RPMI8226 (cell line): Measurements from ENCODE around the gene PCP2.
A peak's percentile ranks its signal among the peaks of the same experiment; 100 is the strongest.

Source experiments
- DNase-seq: peaks from one replicate; pipeline ENCODE4 v3.0.0-alpha.2; 2015

The PCP2 gene

GRCh38 chr19:7661744-7662538 is 28.4 kb upstream of the PCP2 start:
- DNase-seq = no peak

DNA sequence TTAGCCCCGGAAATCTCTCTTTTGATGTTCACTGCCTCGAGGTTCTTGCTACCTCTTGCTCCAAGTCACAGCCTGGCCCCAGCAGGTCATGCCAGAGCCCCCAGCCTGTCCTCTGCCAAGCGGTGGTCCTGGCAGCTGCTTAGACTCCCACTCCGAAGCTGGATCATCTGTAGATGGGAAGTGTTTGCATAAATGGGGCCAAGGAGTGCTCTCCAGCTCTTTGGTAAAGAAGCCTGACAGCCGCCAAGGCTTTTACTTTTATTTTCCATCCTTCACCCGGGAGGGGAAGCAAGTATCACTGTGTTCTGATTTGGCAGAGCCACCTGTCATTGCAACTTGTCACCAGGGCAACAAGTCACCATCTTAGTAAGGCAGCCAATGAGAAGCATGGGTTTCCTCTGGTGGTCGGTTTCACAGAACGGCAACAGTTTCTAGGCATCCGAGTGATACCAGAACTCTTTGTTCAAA is 24.7 kb upstream of the PCP2 start:
- peak; percentile 66 for DNase-seq

GRCh38 chr19:7657131-7657751 is 23.7 kb upstream of the PCP2 start:
- DNase-seq = peak; percentile 27

DNA sequence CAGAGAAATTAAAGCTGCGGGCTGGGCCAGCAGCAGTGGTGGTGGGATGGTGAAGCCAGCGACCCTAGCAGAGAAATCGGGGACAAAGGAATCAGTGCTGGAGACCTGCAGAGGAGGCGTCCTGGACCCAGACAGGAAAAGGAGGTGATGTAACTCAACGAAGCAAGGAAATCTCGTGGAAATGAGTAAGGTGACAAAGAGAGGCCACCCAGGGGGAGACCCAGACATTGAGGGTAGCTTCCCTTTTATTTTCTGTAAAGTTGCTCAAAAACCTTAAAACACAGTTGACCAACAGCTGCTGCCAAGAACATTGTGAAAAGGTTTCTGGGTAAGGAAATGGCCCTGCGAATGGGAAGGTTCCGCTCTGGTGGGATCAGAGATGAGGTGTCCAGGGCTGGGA is 22.1 kb upstream of the PCP2 start:
- no peak for DNase-seq

- no peak for DNase-seq
These were observed 20.9 kb upstream of the PCP2 start for GRCh38 chr19:7654401-7654800.

DNA sequence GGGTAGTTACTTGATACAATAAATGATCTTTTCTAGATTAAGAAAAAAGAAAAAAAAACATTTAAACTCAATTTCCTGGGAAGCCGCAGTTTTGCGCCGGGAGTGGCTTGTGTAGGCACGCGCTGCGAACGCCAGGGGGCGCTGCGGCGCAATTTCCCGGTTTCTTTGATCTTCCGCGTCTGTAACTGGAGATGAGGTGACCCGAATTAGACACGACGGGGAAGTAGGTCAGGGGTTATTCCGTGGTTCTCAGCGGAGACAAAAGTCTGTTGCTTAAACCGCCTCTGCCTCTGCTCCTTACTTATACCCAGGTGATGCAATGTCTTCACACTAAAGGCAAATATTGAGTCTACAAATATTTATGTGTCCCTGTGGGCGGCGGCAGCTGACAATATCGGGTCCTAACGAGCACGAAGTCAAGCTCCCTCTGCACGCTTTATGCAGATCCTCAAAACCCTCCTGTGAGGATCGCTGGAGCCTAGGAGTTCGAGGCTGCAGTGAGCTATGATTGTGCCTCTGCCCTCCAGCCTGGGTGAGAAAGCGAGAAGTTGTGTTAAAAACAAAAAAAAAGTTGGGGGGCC is 18.6 kb upstream of the PCP2 start:
- peak; percentile 86 for DNase-seq

GRCh38 chr19:7650148-7650547 is 16.6 kb upstream of the PCP2 start:
- DNase-seq = no peak

DNA sequence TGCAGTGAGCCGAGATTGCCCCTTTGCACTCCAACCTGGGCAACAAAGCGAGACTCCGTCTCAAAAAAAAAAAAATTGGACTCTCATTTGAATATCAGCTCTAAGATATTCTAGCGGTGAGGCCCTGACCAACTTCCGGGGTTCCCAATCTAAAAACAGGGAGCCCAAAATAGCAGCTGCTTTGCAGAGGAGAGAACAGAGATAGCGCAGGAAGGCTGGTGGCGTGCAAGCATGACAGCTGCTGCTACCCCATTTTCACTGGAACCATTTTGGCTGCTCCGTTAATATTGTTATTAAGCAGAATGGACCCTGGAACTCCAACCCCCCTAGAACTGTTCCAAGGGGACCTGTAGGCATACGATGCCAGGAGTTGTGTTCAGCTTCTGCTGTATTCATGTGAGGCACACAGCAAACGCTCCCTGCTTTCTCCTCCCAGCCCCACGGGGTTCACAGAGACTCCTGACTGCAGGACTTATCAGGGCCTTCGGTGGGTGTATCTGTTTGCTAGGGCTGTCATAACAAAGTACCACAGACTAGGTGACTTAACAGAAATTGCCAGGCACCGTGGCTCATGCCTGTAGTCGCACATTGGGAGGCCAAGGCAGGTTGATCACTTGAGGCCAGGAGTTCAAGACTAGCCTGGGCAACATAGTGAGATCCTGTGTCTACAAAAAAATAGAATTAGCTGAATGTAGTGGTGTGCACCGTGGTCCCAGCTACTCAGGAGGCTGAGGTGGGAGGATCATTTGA is 14.9 kb upstream of the PCP2 start:
- no peak for DNase-seq

DNA sequence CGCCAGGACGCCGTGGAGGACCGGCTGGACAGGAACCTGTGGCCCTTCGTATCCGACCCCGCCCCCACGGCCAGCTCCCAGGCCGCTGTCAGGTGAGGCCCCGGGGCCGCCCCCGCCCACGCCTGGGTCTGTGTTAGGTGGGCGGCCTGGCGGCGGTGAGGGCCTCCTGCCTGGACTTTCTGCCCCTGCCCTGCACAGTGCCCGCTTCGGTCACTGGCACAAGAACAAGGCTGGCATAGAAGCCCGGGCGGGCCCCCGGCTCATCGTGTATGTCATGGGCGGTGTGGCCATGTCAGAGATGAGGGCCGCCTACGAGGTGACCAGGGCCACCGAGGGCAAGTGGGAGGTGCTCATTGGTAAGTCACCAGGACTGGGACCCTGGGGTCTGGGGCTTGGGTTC is 13.6 kb upstream of the PCP2 start:
- DNase-seq = no peak

- no peak for DNase-seq
These were observed 12.8 kb upstream of the PCP2 start for GRCh38 chr19:7646426-7646700.

GRCh38 chr19:7645656-7646425 is 12.3 kb upstream of the PCP2 start:
- DNase-seq = no peak

- no peak for DNase-seq
These were observed 11.6 kb upstream of the PCP2 start for GRCh38 chr19:7645163-7645562.

- no peak for DNase-seq
These were observed 11.0 kb upstream of the PCP2 start for GRCh38 chr19:7644550-7644877.

DNA sequence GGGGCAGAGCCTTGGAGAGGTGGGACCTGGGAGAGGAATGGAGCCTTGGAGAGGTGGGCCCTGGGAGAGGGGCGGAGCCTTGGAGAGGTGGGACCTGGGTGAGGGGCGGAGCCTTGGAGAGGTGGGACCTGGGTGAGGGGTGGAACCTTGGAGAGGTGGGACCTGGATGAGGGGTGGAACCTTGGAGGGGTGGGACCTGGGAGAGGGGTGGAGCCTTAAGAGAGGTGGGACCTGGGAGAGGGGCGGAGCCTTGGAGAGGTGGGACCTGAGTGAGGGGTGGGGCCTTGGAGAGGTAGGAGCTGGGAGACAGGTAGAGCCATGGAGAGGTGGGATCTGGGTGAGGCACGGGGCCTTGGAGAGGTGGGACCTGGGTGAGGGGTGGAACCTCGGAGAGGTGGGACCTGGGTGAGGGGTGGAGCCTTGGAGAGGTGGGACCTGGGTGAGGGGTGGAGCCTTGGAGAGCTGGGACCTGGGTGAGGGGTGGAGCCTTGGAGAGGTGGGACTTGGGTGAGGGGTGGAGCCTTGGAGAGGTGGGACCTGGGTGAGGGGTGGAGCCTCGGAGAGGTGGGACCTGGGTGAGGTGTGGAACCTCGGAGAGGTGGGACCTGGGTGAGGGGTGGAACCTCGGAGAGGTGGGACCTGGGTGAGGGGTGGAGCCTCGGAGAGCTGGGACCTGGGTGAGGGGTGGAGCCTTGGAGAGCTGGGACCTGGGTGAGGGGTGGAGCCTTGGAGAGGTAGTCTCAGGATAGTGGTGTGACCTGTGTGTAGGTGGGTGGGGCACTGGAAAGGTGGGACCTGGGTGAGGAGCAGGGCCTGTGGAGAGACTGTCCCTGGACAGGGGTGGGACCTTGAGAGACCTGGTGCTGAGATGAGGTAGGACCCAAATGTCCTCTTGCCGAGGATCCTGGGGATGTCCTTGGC is 10.4 kb upstream of the PCP2 start:
- DNase-seq = peak; percentile 27

- no peak for DNase-seq
These were observed 9.5 kb upstream of the PCP2 start for GRCh38 chr19:7643031-7643415.

GRCh38 chr19:7642295-7643030 is 8.9 kb upstream of the PCP2 start:
- no peak for DNase-seq

DNA sequence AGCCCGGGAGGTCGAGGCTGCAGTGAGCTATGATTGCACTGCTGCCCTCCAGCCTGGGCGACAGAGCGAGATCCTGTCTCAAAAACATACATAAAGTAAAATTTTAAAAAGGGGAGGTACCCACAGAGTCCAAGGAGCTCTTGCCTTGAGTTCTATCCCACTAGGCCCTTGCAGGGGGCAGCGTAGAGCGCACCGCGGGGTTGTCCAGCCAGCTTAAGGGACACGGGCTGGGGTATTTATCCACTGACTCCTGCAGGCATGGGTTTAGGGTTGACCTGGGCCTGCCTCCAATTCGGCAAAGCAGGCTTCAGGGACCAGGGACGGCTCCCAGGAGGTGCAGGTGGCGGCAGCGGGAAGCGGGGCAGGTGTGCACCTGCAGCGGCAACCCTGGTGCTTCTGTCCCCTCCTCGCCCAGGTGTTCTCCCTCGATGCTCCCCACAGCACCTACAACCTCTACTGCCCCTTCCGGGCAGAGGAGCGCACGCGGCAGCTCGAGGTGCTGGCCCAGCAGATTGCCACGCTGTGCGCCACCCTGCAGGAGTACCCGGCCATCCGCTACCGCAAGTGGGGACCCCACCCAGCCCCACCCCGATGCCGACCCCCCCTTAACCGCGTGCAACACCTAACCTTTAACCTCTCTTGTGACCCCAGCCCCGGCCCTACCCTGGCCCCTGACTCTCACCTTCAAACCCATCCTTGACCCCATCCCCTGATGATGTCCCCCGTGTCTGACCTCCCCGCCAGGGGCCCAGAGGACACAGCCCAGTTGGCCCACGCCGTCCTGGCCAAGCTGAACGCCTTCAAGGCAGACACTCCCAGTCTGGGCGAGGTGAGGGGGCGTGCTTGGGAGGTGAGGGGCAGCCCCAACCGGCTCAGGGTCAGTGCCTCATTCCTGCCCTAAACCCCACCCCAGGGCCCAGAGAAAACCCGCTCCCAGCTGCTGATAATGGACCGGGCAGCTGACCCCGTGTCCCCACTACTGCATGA is 8.1 kb upstream of the PCP2 start:
- no peak for DNase-seq

DNA sequence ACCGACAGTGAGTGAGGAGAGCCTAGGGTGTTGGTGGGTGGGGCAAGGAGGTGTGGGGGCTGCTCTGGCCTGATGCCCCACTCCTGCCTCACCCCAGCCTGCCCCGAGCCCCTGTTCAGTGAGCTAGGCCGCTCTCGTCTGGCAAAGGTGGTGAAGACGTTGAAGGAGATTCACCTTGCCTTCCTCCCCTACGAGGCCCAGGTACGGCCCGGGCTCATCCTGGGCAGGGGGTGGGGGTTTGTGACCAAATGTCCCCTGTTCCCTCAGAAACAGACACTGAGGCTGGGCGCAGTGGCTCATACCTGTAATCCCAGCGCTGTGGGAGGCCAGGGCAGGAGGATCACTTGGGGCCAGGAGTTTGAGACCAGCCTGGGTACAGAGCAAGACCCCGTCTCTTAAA is 7.3 kb upstream of the PCP2 start:
- no peak for DNase-seq

DNA sequence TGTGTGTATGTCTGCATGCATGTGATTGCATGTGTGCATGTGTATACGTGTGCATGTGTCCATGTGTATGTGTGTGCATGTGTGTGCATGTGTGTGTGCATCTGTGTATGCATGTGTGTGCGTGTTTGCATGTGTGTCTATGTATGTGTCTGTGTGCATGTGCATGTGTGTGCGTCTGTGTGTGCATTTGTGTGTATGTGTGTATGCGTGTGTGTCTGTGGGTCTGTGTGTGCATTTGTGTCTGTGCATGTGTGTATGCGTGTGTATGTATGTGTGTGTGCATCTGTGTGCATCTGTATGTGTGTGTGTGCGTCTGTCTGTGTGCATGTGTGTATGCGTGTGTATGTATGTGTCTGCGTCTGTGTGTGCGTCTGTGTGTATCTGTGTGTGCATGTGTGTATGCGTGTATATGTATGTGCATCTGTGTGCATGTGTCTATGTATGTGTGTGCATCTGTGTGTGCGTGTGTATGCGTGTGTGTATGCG is 6.4 kb upstream of the PCP2 start:
- DNase-seq = no peak
